ENCODE data around the gene PCDHGA9.
"Not testable (repeated sequence)": the region's sequence is repeated elsewhere in the genome, so short reads cannot be mapped to it uniquely, and the experiment has no call there.

The PCDHGA9 gene

DNA sequence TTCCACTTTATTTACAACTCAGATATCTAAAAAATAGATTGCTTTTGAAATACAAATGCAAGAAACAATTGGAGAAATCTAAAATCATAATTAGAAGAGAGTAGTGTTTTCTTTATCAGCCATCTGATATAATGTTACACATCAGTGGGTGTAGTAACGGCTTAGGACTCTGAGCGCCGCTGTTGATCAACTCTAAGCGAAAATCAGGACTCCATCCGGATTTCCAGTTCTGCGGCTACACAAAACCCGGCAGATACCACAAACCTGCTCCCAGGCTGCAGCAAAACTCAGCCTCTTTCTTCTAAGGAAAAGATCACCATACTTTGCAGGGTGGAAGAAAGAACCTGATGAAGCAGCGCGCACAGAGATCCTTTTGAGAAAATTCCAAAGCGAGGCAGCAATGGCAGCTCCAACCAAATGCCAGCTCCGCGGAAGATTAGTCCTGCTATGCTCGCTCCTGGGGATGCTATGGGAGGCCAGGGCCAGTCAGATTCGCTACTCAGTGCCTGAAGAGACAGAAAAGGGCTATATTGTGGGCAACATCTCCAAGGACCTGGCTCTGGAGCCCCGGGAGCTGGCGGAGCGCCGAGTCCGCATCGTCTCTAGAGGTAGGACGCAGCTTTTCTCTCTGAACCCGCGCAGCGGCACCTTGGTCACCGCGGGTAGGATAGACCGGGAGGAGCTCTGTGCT is at the start of gene PCDHGA9:
TSS of gene PCDHGA9 (plus strand) at position 226 of the 691 bp plus-strand sequence. CDS start at position 401, 175 bp downstream.
- peak; percentile 53 for DNase-seq (ENCODE audit: low spot score)

DNA sequence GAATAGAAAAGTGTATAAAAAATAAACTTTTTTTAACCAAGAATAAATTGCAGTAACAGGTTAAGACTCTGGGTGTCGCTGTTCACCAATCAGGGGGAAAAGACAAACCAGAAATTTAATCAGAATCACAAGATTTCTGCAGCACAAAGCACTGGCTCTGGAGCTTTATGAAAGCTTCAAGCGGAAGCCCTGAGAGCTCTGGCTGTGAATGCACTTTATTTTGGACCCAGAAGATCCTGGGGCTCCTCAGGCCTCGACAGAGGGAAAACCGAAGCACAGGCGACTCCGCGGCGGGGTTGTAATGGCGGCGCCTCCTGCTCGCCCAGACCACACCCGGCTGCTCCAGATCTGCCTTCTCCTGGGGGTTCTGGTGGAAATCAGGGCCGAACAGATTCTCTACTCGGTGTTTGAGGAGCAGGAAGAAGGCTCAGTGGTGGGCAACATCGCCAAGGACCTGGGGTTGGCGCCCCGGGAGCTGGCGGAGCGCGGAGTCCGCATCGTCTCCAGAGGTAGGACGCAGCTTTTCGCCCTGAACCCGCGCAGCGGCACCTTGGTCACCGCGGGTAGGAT is 47.6 kb upstream of the PCDHGA9 start, which contains the start of gene PCDHGA4:
TSS of gene PCDHGA4 (plus strand) at position 122 of the 570 bp plus-strand sequence. CDS start at position 209, 87 bp downstream.
- DNase-seq (ENCODE audit: low spot score), result peak; percentile 63

DNA sequence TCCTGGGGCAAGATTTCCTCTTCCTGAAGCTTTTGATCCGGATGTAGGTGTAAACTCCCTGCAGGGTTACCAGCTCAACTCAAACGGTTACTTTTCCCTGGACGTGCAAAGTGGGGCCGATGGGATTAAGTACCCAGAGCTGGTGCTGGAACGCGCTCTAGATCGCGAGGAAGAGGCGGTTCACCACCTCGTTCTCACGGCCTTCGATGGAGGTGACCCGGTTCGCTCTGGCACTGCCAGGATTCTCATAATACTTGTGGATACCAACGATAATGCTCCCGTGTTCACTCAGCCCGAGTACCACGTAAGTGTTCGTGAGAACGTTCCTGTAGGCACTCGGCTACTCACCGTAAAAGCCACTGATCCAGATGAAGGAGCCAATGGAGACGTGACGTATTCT is 46.9 kb upstream of the PCDHGA9 start:
- DNase-seq (ENCODE audit: low spot score), result no peak

DNA sequence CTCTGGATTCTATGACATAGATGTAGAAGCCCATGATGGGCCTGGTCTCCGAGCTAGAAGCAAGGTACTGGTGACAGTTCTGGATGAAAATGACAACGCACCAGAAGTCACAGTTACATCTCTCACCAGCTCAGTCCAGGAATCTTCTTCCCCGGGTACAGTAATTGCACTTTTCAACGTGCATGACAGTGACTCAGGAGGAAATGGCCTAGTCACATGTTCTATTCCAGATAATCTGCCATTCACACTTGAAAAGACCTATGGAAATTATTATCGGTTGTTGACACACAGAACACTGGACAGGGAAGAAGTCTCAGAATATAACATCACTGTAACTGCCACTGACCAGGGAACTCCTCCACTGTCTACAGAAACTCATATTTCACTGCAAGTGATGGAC is 46.4 kb upstream of the PCDHGA9 start:
- DNase-seq (ENCODE audit: low spot score), result no peak

DNA sequence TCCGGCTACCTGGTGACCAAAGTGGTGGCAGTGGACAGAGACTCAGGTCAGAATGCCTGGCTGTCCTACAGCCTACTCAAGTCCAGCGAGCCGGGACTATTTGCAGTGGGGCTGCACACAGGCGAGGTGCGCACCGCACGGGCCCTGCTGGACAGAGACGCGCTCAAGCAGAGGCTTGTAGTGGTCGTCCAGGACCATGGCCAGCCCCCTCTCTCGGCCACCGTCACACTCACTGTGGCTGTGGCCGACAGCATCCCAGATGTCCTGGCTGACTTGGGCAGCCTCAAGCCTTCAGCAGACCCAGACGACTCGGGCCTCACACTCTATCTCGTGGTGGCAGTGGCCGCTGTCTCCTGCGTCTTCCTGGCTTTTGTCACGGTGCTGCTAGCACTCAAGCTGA is 45.6 kb upstream of the PCDHGA9 start:
- no peak for DNase-seq (ENCODE audit: low spot score)

GRCh38 chr5:141359790-141360426 is 42.7 kb upstream of the PCDHGA9 start, which contains the start of gene PCDHGB2:
TSS of gene PCDHGB2 (plus strand) at chr5:141359994. CDS start at chr5:141360136, 142 bp downstream.
- DNase-seq (ENCODE audit: low spot score), result peak; percentile 89

GRCh38 chr5:141360685-141361084 is 41.9 kb upstream of the PCDHGA9 start:
- no peak for DNase-seq (ENCODE audit: low spot score)

- DNase-seq (ENCODE audit: low spot score), result peak; percentile 21
Measured at GRCh38 chr5:141362719-141363118, 39.9 kb upstream of the PCDHGA9 start.

- DNase-seq (ENCODE audit: low spot score), result no peak
Measured at GRCh38 chr5:141363952-141364660, 38.5 kb upstream of the PCDHGA9 start, which contains the start of gene PCDHGA5. TSS of gene PCDHGA5 (plus strand) at chr5:141364162. CDS start at chr5:141364331, 169 bp downstream.

DNA sequence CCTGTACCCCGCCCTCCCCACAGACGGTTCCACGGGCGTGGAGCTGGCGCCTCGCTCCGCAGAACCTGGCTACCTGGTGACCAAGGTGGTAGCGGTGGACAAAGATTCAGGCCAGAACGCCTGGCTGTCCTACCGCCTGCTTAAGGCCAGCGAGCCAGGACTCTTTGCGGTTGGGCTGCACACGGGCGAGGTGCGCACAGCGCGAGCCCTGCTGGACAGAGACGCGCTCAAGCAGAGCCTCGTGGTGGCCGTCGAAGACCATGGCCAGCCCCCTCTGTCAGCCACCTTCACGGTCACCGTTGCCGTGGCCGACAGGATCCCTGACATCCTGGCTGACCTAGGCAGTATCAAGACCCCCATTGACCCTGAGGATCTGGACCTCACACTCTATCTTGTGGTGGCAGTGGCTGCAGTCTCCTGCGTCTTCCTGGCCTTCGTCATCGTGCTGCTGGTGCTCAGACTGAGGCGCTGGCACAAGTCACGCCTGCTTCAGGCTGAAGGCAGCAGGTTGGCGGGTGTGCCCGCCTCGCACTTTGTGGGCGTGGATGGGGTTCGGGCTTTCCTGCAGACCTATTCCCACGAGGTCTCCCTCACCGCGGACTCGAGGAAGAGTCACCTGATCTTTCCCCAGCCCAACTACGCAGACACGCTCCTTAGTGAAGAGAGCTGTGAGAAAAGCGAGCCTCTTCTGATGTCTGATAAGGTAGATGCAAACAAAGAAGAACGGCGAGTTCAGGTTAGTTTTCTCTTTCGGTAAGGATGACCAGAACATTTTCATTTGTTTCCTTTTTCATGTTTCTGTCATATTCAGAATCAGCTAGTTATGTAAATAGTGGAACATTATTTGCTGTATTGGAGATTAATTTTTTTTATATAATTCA is 36.3 kb upstream of the PCDHGA9 start:
- DNase-seq (ENCODE audit: low spot score), result no peak

DNA sequence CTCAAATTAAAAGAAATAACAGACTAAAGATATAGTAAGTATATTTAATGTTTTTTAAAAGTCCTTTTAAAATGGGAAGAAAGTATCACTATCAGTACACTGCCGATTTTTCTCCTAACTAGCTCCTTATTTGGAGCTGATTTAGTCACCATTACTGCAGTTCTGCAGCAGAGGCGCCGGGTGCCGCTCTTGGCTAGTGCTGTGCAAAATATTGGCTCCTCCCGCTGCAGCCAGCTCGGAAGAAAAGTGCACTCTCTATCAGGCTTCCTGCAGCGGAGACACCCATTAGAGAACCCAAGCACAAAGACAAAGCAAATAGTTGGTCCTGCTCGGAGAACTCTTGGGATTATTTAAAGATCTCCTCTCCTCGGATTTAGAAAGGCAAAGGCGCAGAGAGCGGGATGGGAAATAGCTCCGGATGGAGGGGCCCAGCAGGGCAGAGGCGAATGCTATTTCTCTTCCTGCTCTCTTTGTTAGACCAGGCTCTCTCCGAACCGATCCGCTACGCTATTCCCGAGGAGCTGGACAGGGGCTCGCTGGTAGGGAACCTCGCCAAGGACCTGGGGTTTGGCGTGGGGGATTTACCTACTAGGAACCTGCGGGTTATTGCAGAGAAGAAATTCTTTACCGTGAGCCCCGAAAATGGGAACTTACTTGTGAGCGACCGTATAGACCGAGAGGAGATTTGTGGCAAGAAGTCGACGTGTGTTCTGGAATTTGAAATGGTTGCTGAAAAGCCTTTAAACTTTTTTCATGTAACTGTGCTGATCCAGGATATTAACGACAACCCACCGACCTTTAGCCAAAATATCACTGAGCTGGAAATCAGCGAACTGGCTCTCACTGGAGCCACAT is 32.4 kb upstream of the PCDHGA9 start, which contains the start of gene PCDHGB3:
TSS of gene PCDHGB3 (plus strand) at position 249 of the 855 bp plus-strand sequence. CDS start at position 402, 153 bp downstream.
- DNase-seq (ENCODE audit: low spot score), result peak; percentile 54

- no peak for DNase-seq (ENCODE audit: low spot score)
Measured at GRCh38 chr5:141371572-141372475, 30.8 kb upstream of the PCDHGA9 start.

DNA sequence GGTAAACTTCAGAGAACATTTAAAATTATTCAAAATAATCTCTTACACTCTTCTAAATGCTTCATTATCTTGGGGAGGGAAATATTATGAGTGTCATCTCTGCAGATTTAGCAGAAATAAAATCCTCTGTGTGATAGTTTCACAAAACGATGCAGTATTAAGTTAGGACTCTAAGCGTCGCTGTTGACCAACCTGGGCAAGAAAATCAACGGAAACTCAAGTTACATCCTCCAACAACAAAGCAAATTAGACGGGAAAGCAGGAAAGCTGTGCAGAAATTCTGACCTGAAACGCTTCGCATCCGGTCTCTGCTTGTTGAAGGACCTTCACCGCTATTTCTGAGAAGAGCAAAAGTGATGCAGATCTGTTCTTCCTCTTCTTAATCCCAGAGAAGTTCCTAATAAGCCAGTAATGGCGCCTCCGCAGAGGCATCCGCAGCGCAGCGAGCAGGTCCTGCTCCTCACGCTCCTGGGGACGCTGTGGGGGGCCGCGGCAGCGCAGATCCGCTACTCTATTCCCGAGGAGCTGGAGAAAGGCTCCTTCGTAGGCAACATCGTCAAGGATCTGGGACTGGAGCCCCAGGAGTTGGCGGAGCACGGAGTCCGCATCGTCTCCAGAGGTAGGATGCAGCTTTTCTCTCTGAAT is 28.8 kb upstream of the PCDHGA9 start, which contains the start of gene PCDHGA6:
TSS of gene PCDHGA6 (plus strand) at position 219 of the 645 bp plus-strand sequence. CDS start at position 412, 193 bp downstream.
- peak; percentile 41 for DNase-seq (ENCODE audit: low spot score)

DNA sequence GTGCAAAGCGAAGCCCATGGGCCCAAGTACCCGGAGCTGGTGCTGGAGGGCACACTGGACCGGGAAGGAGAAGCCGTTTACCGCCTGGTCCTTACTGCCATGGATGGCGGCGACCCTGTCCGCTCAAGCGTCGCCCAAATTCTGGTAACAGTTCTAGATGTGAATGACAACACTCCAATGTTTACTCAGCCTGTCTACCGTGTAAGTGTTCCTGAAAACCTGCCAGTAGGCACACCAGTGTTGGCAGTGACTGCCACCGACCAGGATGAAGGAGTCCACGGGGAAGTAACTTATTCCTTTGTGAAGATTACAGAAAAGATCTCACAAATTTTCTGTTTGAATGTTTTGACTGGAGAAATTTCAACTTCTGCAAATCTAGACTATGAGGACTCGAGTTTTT is 28.0 kb upstream of the PCDHGA9 start:
- DNase-seq (ENCODE audit: low spot score), result no peak

GRCh38 chr5:141375444-141376155 is 27.0 kb upstream of the PCDHGA9 start:
- not testable (repeated sequence) for DNase-seq (ENCODE audit: low spot score)

- no peak for DNase-seq (ENCODE audit: low spot score)
Measured at GRCh38 chr5:141382469-141383294, 19.9 kb upstream of the PCDHGA9 start, which contains the start of gene PCDHGA7. TSS of gene PCDHGA7 (plus strand) at chr5:141382742. CDS start at chr5:141382900, 158 bp downstream.

GRCh38 chr5:141383345-141383744 is 19.2 kb upstream of the PCDHGA9 start:
- no peak for DNase-seq (ENCODE audit: low spot score)
